Activated B cell treated with CpG ODN at 0.5 μM for 24 hours (primary cell): ENCODE data around the gene LDLRAD1. TPM values are rescaled to one million over a fixed set of nuclear protein-coding genes. Genes with fewer than 3 reads are reported as not detected.
"Not testable (repeated sequence)": the region's sequence is repeated elsewhere in the genome, so short reads cannot be mapped to it uniquely, and the experiment has no call there.

ENCODE experiments used
- ATAC-seq: fragments of 200-7000 bp; cut with Tn5 transposase; one replicate; pipeline ENCODE4 v1.10.0; 2021; ENCODE audit warnings: low read depth, mild to moderate bottlenecking, moderate library complexity
- CTCF ChIA-PET: fragments of 350-600 bp; sonication (Branson Sonifier 250); formaldehyde crosslinking; loops from one replicate; lab custom pipeline; 2021; ENCODE audit warnings: antibody characterized with exemption; lab: Charles Lee
- POLR2A ChIA-PET: fragments of 350-600 bp; sonication (Branson Sonifier 250); formaldehyde crosslinking; loops from one replicate; lab custom pipeline; 2021; ENCODE audit warnings: antibody characterized with exemption; lab: Charles Lee
- DNase-seq: peaks from one replicate; pipeline ENCODE4 v3.0.0; 2022
- H3K27ac Mint-ChIP-seq: one replicate; pipeline ENCODE4 v1.8.0; 2020; ENCODE audit warnings: mixed read lengths
- H3K27me3 Mint-ChIP-seq: one replicate; pipeline ENCODE4 v1.8.0; 2021; ENCODE audit warnings: mixed read lengths
- H3K36me3 Mint-ChIP-seq: one replicate; pipeline ENCODE4 v1.8.0; 2021; ENCODE audit warnings: low read depth, mixed read lengths
- H3K4me1 Mint-ChIP-seq: one replicate; pipeline ENCODE4 v1.8.0; 2021; ENCODE audit warnings: mixed read lengths
- H3K4me3 Mint-ChIP-seq: one replicate; pipeline ENCODE4 v1.8.0; 2020; ENCODE audit warnings: mild to moderate bottlenecking, mixed read lengths
- H3K9me3 Mint-ChIP-seq: one replicate; pipeline ENCODE4 v1.8.0; 2020; ENCODE audit warnings: mixed read lengths
- CTCF ChIP-seq: fragments of 200-600 bp; IDR thresholded peaks from one replicate; pipeline ENCODE4 v1.8.0; 2022; ENCODE audit warnings: antibody characterized with exemption, mild to moderate bottlenecking
- intact Hi-C: fragments of 100-400 bp; cut with micrococcal nuclease; formaldehyde crosslinking; loops from one replicate; pipeline ENCODE4 v1.15.1; 2024
- total RNA-seq: library from RNA; stranded (reverse); gene quantifications from 2 replicates; pipeline ENCODE4 v1.2.3, GENCODE V29; 2022

LDLRAD1 gene
- total RNA-seq, 1 donor from 2014 or later, result not detected

DNA sequence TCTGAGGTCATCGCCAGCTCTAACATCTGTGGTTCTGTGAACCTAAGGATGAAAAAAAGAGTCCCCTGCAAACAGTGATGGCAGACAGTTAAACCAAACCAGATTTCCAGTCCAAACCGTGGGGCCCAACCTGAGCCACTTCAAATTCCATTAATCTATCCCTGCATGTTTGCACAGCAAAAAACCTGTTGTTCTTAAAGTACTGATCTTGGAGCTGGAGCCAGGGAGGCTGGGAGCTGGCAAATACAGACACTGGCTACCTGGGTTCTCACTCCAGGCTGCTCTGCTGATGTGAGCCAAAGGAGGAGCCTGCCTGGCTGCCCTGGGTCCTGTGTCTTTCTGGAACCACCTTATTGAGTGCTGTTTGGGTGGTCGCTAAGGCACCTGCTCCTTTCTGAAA, 16.4 kb downstream of the LDLRAD1 start:
- H3K36me3 Mint-ChIP-seq, result no peaks in the 10 kb centered on the region
- DNase-seq (no peak), ATAC-seq (no peak)
- intact Hi-C loops, result no loop called here
- no peak for TF ChIP-seq CTCF
- no peak overlapping the region for H3K4me3 Mint-ChIP-seq
- POLR2A ChIA-PET, result no interaction called here
- no peaks in the 10 kb centered on the region for H3K9me3 Mint-ChIP-seq
- no peaks in the 10 kb centered on the region for H3K27me3 Mint-ChIP-seq
- H3K4me1 Mint-ChIP-seq, result no peaks in the 10 kb centered on the region
- CTCF ChIA-PET, result no interaction called here
- H3K27ac Mint-ChIP-seq, result no peak overlapping the region

DNA sequence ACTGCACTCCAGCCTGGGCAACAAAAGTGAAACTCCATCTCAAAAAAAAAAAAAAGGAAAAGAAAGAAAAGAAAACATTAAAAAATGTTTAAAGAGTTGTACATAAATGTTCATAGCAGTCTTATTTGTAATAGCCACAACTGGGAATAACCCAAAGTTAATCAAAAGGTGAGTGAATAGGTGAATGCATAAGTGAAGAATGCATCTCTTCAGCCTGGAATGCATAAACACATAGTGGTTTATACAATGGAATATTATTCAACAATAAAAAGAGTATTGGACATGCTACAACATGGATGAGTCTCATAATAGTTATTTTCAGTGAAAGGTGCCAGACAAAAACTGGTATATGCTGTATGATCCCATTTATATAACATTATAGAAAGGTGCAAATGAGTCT, 18.1 kb downstream of the LDLRAD1 start:
- no peak for ATAC-seq
- Mint-ChIP-seq H3K27ac (no peak overlapping the region), H3K9me3 (no peaks in the 10 kb centered on the region), H3K4me1 (no peaks in the 10 kb centered on the region), H3K4me3 (no peak overlapping the region), H3K36me3 (no peaks in the 10 kb centered on the region), H3K27me3 (peaks cover 3% of the 10 kb centered on the region)
- ChIA-PET POLR2A (no interaction called here), CTCF (no interaction called here)
- no peak for TF ChIP-seq CTCF
- DNase-seq, result no peak
- intact Hi-C loops, result no loop called here

DNA sequence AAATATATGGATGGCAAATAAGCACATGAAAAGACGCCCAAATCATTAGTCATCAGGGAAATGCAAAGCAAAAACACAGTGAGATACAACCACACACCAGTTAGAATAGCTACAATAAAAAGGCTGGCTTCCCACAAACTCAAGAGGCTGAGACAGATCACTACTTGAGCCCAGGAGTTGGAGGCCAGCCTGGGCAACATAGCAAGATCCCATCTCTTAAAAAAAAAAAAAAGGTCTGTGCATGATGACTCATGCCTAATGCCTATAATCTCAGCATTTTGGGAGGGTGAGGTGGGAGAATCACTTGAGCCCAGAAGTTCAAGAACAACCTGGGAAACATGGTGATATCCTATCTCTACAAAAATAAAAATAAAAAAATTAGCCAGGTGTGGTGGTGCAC, 19.8 kb downstream of the LDLRAD1 start:
- ChIA-PET CTCF (no interaction called here), POLR2A (no interaction called here)
- H3K4me3 Mint-ChIP-seq, result no peak overlapping the region
- H3K27ac Mint-ChIP-seq, result no peak overlapping the region
- H3K36me3 Mint-ChIP-seq, result no peaks in the 10 kb centered on the region
- no peak for DNase-seq
- intact Hi-C loops, result no loop called here
- TF ChIP-seq CTCF, result no peak
- no peak for ATAC-seq
- H3K4me1 Mint-ChIP-seq, result no peaks in the 10 kb centered on the region
- no peaks in the 10 kb centered on the region for H3K9me3 Mint-ChIP-seq
- H3K27me3 Mint-ChIP-seq, result peaks cover 3% of the 10 kb centered on the region

- ChIA-PET CTCF (no interaction called here), POLR2A (no interaction called here)
- no peak overlapping the region for H3K27ac Mint-ChIP-seq
- peaks cover 4% of the 10 kb centered on the region for H3K27me3 Mint-ChIP-seq
- TF ChIP-seq CTCF, result no peak
- H3K4me3 Mint-ChIP-seq, result no peak overlapping the region
- H3K9me3 Mint-ChIP-seq, result no peaks in the 10 kb centered on the region
- intact Hi-C loops, result no loop called here
- ATAC-seq, result no peak
- no peaks in the 10 kb centered on the region for H3K36me3 Mint-ChIP-seq
- H3K4me1 Mint-ChIP-seq, result no peaks in the 10 kb centered on the region
- DNase-seq, result no peak
Observed at GRCh38 chr1:53995683-53996082, 22.3 kb downstream of the LDLRAD1 start.

- POLR2A ChIA-PET, H3K27ac Mint-ChIP-seq, intact Hi-C loops, H3K36me3 Mint-ChIP-seq, H3K4me3 Mint-ChIP-seq, H3K4me1 Mint-ChIP-seq, H3K9me3 Mint-ChIP-seq, DNase-seq, H3K27me3 Mint-ChIP-seq, ATAC-seq, CTCF ChIA-PET: not testable (repeated sequence)
Observed at GRCh38 chr1:53994516-53994915, 23.5 kb downstream of the LDLRAD1 start.

- no peak overlapping the region for H3K27ac Mint-ChIP-seq
- POLR2A ChIA-PET, result no interaction called here
- DNase-seq, result no peak
- intact Hi-C loops, result no loop called here
- no peak for TF ChIP-seq CTCF
- no peak for ATAC-seq
- no peak overlapping the region for H3K4me3 Mint-ChIP-seq
- peaks cover 4% of the 10 kb centered on the region for H3K27me3 Mint-ChIP-seq
- H3K4me1 Mint-ChIP-seq, result no peaks in the 10 kb centered on the region
- CTCF ChIA-PET, result no interaction called here
- no peaks in the 10 kb centered on the region for H3K36me3 Mint-ChIP-seq
- no peaks in the 10 kb centered on the region for H3K9me3 Mint-ChIP-seq
Observed at GRCh38 chr1:53992085-53992874, 25.7 kb downstream of the LDLRAD1 start.
